GM12878 (cell line): Measurements from ENCODE around the gene DMXL1.

Source experiments
- CEBPZ ChIP-seq: fragments of 150-350 bp; IDR thresholded peaks from 2 replicates; pipeline ENCODE4 v1.6.1; 2016; ENCODE audit warnings: low read depth, low read length
- CTCF ChIP-seq, 3 experiments: IDR thresholded peaks in 2 of 3; conservative IDR thresholded peaks in 1 of 3; 2 replicates each; pipeline ENCODE4 v1.5.1; 2011; ENCODE audit warnings: low read depth in 3 of 3, low read length in 3 of 3, mild to moderate bottlenecking in 3 of 3, control low read depth in 2 of 3, moderate library complexity in 2 of 3, inconsistent platforms in 1 of 3, mixed read lengths in 1 of 3; ENCODE audit not compliant: control insufficient read depth in 2 of 3, insufficient read depth in 1 of 3; ENCODE audit errors: extremely low read depth in 1 of 3
- EP300 ChIP-seq, 2 experiments: fragments of 150-350 bp in 1 of 2; IDR thresholded peaks; 2 replicates each; pipeline ENCODE4 v1.6.1; 2011 to 2012; ENCODE audit warnings: low read depth in 2 of 2, low read length in 2 of 2, borderline replicate concordance in 1 of 2, improper control_type of control experiment in 1 of 2, inconsistent platforms in 1 of 2; ENCODE audit not compliant: control insufficient read depth in 1 of 2
- MXI1 ChIP-seq: fragments of 150-350 bp; IDR thresholded peaks from 2 replicates; pipeline ENCODE4 v1.6.1; 2011; ENCODE audit warnings: low read depth, mild to moderate bottlenecking, inconsistent platforms, low read length, improper control_type of control experiment
- MYC ChIP-seq: IDR thresholded peaks from 2 replicates; pipeline ENCODE4 v1.6.1; 2011; ENCODE audit warnings: mild to moderate bottlenecking, low read length, moderate library complexity, inconsistent platforms; ENCODE audit not compliant: insufficient read depth, insufficient replicate concordance, insufficient read length, severe bottlenecking
- NFYB ChIP-seq: IDR thresholded peaks from 2 replicates; pipeline ENCODE4 v1.6.1; 2011; ENCODE audit warnings: low read depth, mild to moderate bottlenecking, low read length, improper control_type of control experiment, moderate library complexity; ENCODE audit not compliant: insufficient read depth
- RAD21 ChIP-seq: IDR thresholded peaks from 2 replicates; pipeline ENCODE4 v1.6.1; 2011; ENCODE audit warnings: mild to moderate bottlenecking, low read depth, low read length, moderate library complexity; ENCODE audit not compliant: insufficient read depth
- SUZ12 ChIP-seq: fragments of 200-600 bp; sonication (generic); IDR thresholded peaks from one replicate; pipeline ENCODE4 v1.6.1; 2018; ENCODE audit warnings: antibody characterized with exemption, mild to moderate bottlenecking; ENCODE audit not compliant: unreplicated experiment

- TF ChIP-seq MXI1 = no peak
- TF ChIP-seq CTCF (IDR thresholded peaks at IDR 0.05 in 2 of 3, conservative IDR thresholded peaks at IDR 0.05 in 1 of 3; ENCODE audit: control insufficient read depth in 2 of 3, extremely low read depth in 1 of 3, insufficient read depth in 1 of 3, low read depth in 3 of 3, low read length in 3 of 3) = no peak
- TF ChIP-seq RAD21 = no peak
- TF ChIP-seq CEBPZ = no peak
- no peak for TF ChIP-seq SUZ12
- TF ChIP-seq MYC = no peak
- TF ChIP-seq NFYB = no peak
- TF ChIP-seq EP300 (IDR thresholded peaks at IDR 0.05; ENCODE audit: borderline replicate concordance in 1 of 2, control insufficient read depth in 1 of 2, low read depth in 2 of 2, low read length in 2 of 2) = no peak
Observed at GRCh38 chr5:119136666-119137318, 65.9 kb downstream of the DMXL1 start.
